GM10266 (cell line): ENCODE measurements around the gene CROCC2.

Experiments used
- DNase-seq: peaks from one replicate; pipeline ENCODE4 v3.0.0; 2012; ENCODE audit errors: extremely low spot score
- CTCF ChIP-seq: IDR thresholded peaks from 2 replicates; pipeline ENCODE4 v1.5.1; 2012; ENCODE audit warnings: mild to moderate bottlenecking, low read depth; ENCODE audit not compliant: control insufficient read depth, insufficient read depth; ENCODE audit errors: missing control alignments

Gene CROCC2

GRCh38 chr2:240889601-240890560 lies 16.3 kb upstream of the CROCC2 start:
- DNase-seq: no peak
- no peak for TF ChIP-seq CTCF

- TF ChIP-seq CTCF: no peak
- no peak for DNase-seq
Measured at GRCh38 chr2:240890691-240891090, 15.4 kb upstream of the CROCC2 start.

- DNase-seq: no peak
- TF ChIP-seq CTCF: no peak
Measured at GRCh38 chr2:240891492-240892340, 14.4 kb upstream of the CROCC2 start.

GRCh38 chr2:240892356-240892755 lies 13.8 kb upstream of the CROCC2 start:
- no peak for TF ChIP-seq CTCF
- DNase-seq: no peak

- no peak for TF ChIP-seq CTCF
- no peak for DNase-seq
Measured at GRCh38 chr2:240892925-240893324, 13.2 kb upstream of the CROCC2 start.

- no peak for TF ChIP-seq CTCF
- peak; percentile 64 for DNase-seq
Measured at GRCh38 chr2:240893363-240893844, 12.7 kb upstream of the CROCC2 start.
